A673 (cell line): ENCODE data around the gene MTAP.

Experiments used
- CTCF ChIP-seq: fragments of 300-800, 200-600 bp; sonication (generic); conservative IDR thresholded peaks from 2 replicates; pipeline ENCODE4 v1.5.1; 2017; ENCODE audit warnings: low read depth, mild to moderate bottlenecking, antibody characterized with exemption, low read length, moderate library complexity, mixed read lengths
- EZH2 ChIP-seq: fragments of 200-600 bp; sonication (generic); IDR thresholded peaks from 2 replicates; pipeline ENCODE4 v1.6.1; 2017; ENCODE audit warnings: borderline replicate concordance, low read depth, mild to moderate bottlenecking, mixed read lengths, antibody characterized with exemption, low read length; ENCODE audit not compliant: poor library complexity, severe bottlenecking

GRCh38 chr9:21972361-21972760 is 169.9 kb downstream of the MTAP start:
- TF ChIP-seq EZH2 = no peak
- TF ChIP-seq CTCF = no peak
